ENCODE results near the gene RAB7A.

RAB7A gene

GRCh38 chr3:128858167-128858566 lies 132.2 kb downstream of the RAB7A start:
- DNase-seq = no peak

- DNase-seq = no peak
These were observed 133.6 kb downstream of the RAB7A start for GRCh38 chr3:128859630-128860029.

- no peak for DNase-seq
These were observed 135.5 kb downstream of the RAB7A start for GRCh38 chr3:128861491-128861890.

GRCh38 chr3:128863560-128863959 lies 137.6 kb downstream of the RAB7A start:
- DNase-seq = peak; percentile 39 to 48

Measured in activated CD4-positive, alpha-beta T cell treated with anti-CD3 and anti-CD28 coated beads, Interleukin-2, amount 50 U/mL, for 48 hours (primary cell).